GM18508 (cell line): Measurements from ENCODE around the gene CIITA.
"Not testable (repeated sequence)": the region's sequence is repeated elsewhere in the genome, so short reads cannot be mapped to it uniquely, and the experiment has no call there.

Experiments used
- ATAC-seq: cut with Tn5 transposase; IDR thresholded peaks from one replicate; pipeline ENCODE4 v1.9.1; 2021; ENCODE audit warnings: moderate number of reproducible peaks; ENCODE audit not compliant: insufficient read depth, unreplicated experiment

Gene CIITA

GRCh38 chr16:10945065-10945787, 68.2 kb downstream of the CIITA start:
- ATAC-seq, result no peak

- no peak for ATAC-seq
These were observed 69.3 kb downstream of the CIITA start for GRCh38 chr16:10946308-10946707.

- no peak for ATAC-seq
These were observed 70.3 kb downstream of the CIITA start for GRCh38 chr16:10947211-10947787.

- ATAC-seq, result peak; percentile 55
These were observed 72.5 kb downstream of the CIITA start for GRCh38 chr16:10949424-10949970.

GRCh38 chr16:10950393-10950792, 73.4 kb downstream of the CIITA start:
- ATAC-seq, result no peak

GRCh38 chr16:10951026-10951425, 74.0 kb downstream of the CIITA start:
- no peak for ATAC-seq

- ATAC-seq, result no peak
These were observed 77.9 kb downstream of the CIITA start for GRCh38 chr16:10954903-10955302.

GRCh38 chr16:10957771-10958482, 80.9 kb downstream of the CIITA start:
- ATAC-seq, result no peak

GRCh38 chr16:10959161-10959560, 82.2 kb downstream of the CIITA start:
- no peak for ATAC-seq

- no peak for ATAC-seq
These were observed 84.2 kb downstream of the CIITA start for GRCh38 chr16:10961231-10961630.

GRCh38 chr16:10964039-10964890, 87.3 kb downstream of the CIITA start:
- ATAC-seq, result no peak

- ATAC-seq, result no peak
These were observed 87.9 kb downstream of the CIITA start for GRCh38 chr16:10964891-10965326.

- peak; percentile 56 for ATAC-seq
These were observed 88.5 kb downstream of the CIITA start for GRCh38 chr16:10965440-10966061.

- no peak for ATAC-seq
These were observed 89.1 kb downstream of the CIITA start for GRCh38 chr16:10966129-10966528.

- not testable (repeated sequence) for ATAC-seq
These were observed 89.6 kb downstream of the CIITA start for GRCh38 chr16:10966559-10966958.

GRCh38 chr16:10967986-10968385, 91.0 kb downstream of the CIITA start:
- no peak for ATAC-seq

- ATAC-seq, result no peak
These were observed 91.5 kb downstream of the CIITA start for GRCh38 chr16:10968498-10968897.

- no peak for ATAC-seq
These were observed 92.6 kb downstream of the CIITA start for GRCh38 chr16:10969615-10970014.

GRCh38 chr16:10970065-10970464, 93.1 kb downstream of the CIITA start:
- ATAC-seq, result no peak

GRCh38 chr16:10971560-10971961, 94.6 kb downstream of the CIITA start:
- ATAC-seq, result no peak
